Endothelial cell of coronary artery (primary cell): ENCODE measurements around the gene ASB9. TPM values are rescaled to one million over a fixed set of nuclear protein-coding genes. Genes with fewer than 3 reads are reported as not detected.

Experiments
- total RNA-seq: library from RNA; depleted of rRNA; stranded (reverse); fragments of >200 nt; gene quantifications from 2 replicates; pipeline ENCODE4 v1.2.3, GENCODE V29; 2014

The ASB9 gene, protein sequence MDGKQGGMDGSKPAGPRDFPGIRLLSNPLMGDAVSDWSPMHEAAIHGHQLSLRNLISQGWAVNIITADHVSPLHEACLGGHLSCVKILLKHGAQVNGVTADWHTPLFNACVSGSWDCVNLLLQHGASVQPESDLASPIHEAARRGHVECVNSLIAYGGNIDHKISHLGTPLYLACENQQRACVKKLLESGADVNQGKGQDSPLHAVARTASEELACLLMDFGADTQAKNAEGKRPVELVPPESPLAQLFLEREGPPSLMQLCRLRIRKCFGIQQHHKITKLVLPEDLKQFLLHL
- total RNA-seq, result 7.6 and 14.4 TPM in 2 replicates

DNA sequence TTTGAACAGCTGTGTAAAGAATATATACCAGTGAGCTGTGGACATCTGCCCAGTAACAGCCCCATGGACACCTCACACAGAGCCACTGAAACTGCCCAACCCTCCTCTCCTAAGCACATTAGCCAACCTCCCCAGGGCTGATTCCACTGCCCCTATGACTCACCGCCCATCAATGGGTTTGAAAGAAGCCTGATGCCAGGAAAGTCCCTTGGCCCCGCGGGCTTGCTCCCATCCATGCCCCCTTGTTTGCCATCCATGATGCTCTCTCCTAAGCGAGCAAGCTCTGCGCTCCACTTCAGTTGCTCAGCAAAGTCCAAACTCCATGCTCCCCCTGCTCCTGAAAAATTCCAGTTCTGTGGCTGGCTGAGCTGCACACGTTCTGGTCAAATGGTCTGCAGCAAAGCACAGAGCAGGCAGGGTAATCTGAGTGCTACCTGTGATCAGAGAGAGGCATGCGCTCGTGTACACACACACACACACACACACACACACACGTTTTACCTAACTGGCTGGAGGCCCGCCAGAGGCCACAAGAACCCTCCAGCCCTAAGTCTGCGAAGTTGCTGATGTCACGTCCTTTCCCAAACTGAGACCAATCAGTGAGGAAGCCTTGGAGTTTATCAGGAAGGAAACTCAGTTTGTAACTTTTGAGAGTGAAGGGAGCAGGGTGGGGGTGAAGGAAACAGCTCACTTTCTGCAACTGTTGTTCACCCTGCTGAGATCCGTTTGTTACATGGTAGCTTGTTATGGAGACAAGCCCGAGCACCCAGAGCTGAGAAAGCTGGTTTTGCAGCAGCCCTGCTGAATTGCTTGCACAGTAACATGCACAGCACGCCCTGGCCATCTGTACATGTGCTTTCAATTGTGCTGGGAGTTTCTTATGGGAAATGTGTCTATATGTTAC is at the start of gene ASB9:
ASB9 (minus strand) TSS at position 466 of the 904 bp plus-strand sequence; CDS start at position 257, 209 bp downstream.

DNA sequence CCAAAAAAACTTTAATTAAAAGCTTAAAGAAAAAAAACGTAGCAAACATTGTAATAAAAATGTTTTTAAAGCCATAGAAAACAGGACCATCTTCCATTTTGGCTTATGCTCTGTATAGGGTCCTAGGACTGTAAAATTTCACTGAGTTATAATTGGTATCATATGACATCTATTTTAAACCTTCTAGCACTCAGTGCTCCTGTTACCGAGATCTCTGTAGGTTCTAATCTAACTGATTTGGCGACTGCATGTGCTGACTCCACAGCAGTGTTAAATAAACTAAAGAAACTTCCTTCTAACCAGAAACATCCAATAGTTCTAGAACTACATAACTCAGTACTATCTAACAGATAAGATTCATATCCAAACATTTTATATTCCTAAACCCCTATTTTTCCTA is 45.6 kb upstream of the ASB9 start, which contains the start of gene ASB11:
ASB11 (minus strand) TSS at position 132 of the 400 bp plus-strand sequence; CDS start at position 97, 35 bp downstream.

Other genes starting within 250 kb of the ASB9 start
- gene ASB11, start 45.6 kb upstream of the ASB9 start, total RNA-seq, result under 0.01 and 0.09 TPM in 2 replicates
- 9.4 and 11.0 TPM in 2 replicates for gene PIGA, start 65.4 kb upstream of the ASB9 start, total RNA-seq
- 0.09 and 0.85 TPM in 2 replicates for gene VEGFD, start 114.3 kb upstream of the ASB9 start, total RNA-seq
- gene PIR, start 223.2 kb upstream of the ASB9 start, total RNA-seq, result 67.0 and 285 TPM in 2 replicates
- gene BMX, start 230.7 kb upstream of the ASB9 start, total RNA-seq, result 148 and 192 TPM in 2 replicates